RWPE1 (cell line): ENCODE data around the gene TMEM89.

Experiments
- CTCF ChIA-PET: fragments of 350-600 bp; sonication (Branson Sonifier 250); formaldehyde crosslinking; extraction: SDS; loops from one replicate; lab custom pipeline; 2021; lab: Yijun Ruan, JAX
- POLR2A ChIA-PET: fragments of 400-600 bp; formaldehyde crosslinking; extraction: SDS; loops from one replicate; lab custom pipeline; 2020; ENCODE audit warnings: antibody characterized with exemption; ENCODE audit not compliant: low non-redundant PET; lab: Yijun Ruan, JAX
- DNase-seq: peaks from one replicate; pipeline ENCODE4 v3.0.0; 2012; ENCODE audit warnings: low spot score
- H3K27ac ChIP-seq: fragments of 450-650 bp; 2 replicates; pipeline ENCODE4 v1.5.1; 2017
- TF ChIP-seq, protein P1 (sequence below): fragments of 450-650 bp; conservative IDR thresholded peaks from 2 replicates; pipeline ENCODE4 v1.5.1; 2017; ENCODE audit warnings: low read depth, mild to moderate bottlenecking

The TMEM89 gene

DNA sequence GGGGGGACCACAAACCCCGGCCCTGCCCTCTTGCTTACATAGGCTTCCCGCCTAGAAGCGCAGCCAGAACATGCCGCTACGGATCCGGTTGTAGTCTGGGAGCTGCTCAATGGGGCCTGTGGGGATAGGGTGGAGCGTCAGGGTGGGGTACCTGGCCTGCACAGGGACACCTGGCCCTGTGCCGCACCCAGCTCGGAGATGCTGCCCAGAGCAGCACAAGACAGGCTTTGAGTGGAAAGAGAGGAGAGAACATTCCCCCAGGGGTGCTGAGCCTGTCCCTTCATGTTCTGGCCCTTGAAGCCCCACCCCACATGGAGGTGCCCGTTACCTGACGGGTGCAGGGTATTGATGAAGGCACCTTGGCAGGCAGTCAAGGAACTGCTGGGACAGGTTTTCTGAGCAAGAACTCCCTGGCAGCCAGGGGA is 22.5 kb downstream of the TMEM89 start:
- ChIA-PET CTCF (interaction anchor here (1.4 kb wide), 1 partner anchor 10 kb away, joined by 3 read pairs; the partner anchor contains the start of gene UQCRC1), POLR2A (interaction anchor here (0.6 to 0.7 kb wide), 3 partner anchors 11 to 87 kb away, joined by 3 to 4 read pairs (median 3); partner anchors contain the start of genes PFKFB4 and UQCRC1)
- TF ChIP-seq, protein P1, sequence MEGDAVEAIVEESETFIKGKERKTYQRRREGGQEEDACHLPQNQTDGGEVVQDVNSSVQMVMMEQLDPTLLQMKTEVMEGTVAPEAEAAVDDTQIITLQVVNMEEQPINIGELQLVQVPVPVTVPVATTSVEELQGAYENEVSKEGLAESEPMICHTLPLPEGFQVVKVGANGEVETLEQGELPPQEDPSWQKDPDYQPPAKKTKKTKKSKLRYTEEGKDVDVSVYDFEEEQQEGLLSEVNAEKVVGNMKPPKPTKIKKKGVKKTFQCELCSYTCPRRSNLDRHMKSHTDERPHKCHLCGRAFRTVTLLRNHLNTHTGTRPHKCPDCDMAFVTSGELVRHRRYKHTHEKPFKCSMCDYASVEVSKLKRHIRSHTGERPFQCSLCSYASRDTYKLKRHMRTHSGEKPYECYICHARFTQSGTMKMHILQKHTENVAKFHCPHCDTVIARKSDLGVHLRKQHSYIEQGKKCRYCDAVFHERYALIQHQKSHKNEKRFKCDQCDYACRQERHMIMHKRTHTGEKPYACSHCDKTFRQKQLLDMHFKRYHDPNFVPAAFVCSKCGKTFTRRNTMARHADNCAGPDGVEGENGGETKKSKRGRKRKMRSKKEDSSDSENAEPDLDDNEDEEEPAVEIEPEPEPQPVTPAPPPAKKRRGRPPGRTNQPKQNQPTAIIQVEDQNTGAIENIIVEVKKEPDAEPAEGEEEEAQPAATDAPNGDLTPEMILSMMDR = no peak
- DNase-seq = peak; percentile 91
- H3K27ac ChIP-seq = peak overlapping the region; percentile 100

DNA sequence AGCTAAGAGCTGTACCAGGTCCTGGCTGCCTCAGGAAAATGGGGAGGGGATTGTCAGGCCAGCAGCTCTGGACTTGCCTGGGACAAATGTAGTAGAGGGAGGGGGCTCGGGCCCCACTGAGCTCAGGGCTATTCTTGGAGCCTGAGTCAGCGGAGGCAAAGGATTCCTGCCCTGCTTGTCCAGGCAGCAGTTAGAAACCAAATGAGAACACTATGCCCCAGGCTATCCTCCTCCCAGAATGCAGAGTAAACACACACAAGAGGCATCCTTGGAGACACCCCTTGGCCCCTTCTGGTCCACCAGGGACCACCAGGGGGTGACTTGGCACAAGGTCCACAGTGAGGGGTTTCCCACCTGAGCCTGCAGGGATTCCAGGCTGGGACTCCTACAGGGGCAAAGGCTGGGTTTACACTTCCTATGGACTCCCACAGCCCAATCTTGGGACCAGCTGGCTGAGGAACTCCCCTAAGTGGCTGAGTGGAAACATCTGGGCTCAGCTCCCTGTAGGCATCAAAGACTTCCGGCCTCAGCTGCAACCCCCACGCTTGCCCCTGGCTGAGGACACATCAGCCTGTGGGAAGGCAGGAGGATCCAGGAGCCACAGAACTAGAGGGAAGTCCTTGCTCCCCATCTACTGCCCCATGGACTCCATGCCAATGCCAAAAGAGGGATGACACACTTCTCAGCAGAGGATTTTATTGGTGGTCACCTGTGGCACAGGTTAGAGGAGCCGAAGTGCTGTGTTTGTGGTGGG is 23.1 kb downstream of the TMEM89 start:
- ChIA-PET CTCF (interaction anchor here (1.4 kb wide), 1 partner anchor 11 kb away, joined by 3 read pairs; the partner anchor contains the start of gene UQCRC1), POLR2A (interaction anchor here (0.6 to 0.7 kb wide), 3 partner anchors 11 to 88 kb away, joined by 3 to 4 read pairs (median 3); partner anchors contain the start of genes PFKFB4 and UQCRC1)
- peak; percentile 88 for DNase-seq
- TF ChIP-seq, protein P1 = no peak
- peak overlapping the region; percentile 100 for H3K27ac ChIP-seq

DNA sequence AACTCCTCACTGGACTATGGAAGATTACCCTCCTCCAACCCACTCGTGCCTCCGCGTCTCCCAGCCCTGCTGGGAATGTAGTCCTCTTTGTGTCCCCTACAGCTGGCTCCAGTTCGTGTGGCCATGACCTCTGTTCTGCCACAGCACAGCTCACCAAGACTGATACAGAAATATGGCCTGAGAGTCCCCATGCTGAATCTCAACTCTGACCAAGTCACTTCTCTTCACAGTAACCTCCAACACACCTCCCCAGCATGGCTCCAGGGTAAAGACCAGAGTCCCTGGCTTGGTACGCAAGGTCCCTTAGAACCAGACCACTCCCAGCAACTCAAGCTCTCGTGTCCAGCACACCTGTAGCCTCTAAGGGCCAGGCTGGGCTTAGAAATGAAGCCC is 24.2 kb downstream of the TMEM89 start:
- CTCF ChIA-PET = no interaction called here
- TF ChIP-seq, protein P1 = no peak
- H3K27ac ChIP-seq = peak overlapping the region; percentile 100
- POLR2A ChIA-PET = no interaction called here
- DNase-seq = no peak

DNA sequence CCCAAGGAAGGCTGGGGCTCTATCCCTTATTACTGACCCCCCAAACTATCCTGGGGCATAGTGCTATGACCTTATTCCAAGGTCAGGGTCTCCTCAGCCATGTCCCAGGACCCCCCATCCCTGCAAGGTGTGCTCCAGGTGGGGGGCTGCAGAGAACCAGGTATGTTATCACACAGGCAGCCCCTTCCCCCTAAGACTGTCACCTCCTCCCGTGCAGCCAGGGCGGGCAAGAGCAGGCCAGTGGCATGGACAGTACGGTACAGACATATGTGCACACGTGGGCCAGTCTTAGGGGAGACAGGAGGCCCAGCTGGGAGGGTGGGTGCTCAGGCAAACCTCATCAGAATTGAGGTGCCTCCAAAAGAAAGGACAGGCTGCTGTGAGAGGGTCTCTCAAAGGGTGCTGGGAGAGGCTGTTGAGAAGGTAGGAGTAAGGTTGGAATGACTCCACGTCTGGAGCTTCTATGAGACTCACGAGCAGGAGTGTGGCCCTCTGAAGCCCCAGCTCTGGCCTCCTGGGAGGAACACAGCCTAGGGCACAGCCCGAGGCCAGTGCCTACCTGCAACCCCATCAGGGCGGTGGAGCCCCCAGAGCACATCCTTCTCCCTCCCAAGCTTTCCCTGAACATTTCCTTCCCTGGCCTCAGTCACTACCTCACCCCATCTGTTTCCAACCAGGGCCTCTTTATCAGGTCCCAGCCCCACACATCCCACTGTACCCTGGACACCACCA is 24.7 kb downstream of the TMEM89 start:
- H3K27ac ChIP-seq = peak overlapping the region; percentile 100
- ChIA-PET CTCF (no interaction called here), POLR2A (no interaction called here)
- no peak for DNase-seq
- TF ChIP-seq, protein P1 = no peak

DNA sequence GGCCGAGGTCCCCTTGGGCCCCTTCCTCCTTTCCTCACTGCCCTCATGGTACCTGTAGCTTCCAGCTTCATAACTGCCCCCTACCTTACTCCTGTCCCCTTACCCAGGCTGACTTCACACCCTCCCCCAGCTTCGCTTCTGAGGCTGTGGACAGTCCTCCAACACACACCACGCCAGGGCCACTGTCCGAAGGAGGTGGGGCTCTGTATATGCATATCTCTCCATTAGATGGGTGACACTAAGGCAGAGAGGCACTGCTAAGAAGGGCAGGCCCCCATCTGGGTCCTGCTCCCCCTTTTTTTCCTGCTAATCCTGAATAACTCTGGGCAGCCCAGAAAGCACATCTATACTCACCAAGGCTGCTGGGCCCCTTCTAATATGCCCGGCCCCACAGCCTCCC is 25.4 kb downstream of the TMEM89 start:
- peak overlapping the region; percentile 100 for H3K27ac ChIP-seq
- CTCF ChIA-PET = no interaction called here
- no peak for DNase-seq
- TF ChIP-seq, protein P1 = no peak
- POLR2A ChIA-PET = no interaction called here

DNA sequence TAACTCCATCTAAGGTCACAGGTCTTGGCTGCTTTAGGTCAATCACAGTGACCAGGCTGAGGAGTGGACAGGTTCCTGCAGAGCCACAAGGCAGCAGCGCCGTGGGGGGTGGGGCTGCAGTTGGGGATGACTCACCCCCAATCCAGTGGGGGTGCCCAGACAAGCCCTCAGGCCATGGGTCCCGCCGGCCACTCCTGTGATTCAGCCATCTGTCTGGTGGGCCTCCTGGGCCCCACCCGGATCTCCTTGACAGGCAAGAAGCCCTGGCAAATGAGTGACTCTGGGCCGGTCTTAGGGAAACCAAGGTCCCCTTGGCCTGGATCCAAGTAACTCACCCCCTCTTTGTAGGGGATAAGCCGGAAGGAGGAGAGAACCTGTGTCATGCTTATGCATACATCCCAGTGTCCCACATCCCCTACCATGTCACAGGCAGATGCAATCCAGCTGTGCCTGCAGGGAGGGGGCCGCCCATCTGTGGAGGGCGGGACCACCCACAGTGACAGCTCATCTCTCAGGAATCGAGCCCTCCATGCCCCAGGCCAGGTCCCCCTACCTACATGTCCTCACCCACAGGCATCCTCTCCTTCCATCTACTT is 25.9 kb downstream of the TMEM89 start:
- H3K27ac ChIP-seq = peak overlapping the region; percentile 100
- peak; percentile 96 for DNase-seq
- CTCF ChIA-PET = no interaction called here
- POLR2A ChIA-PET = no interaction called here
- TF ChIP-seq, protein P1 = no peak
